ENCODE data around the gene ENAH. TPM values are rescaled to one million over a fixed set of nuclear protein-coding genes. Genes with fewer than 3 reads are reported as not detected.

Gene ENAH
- total and polyA plus RNA-seq, 9 of the 15 experiments (the other 6 are each of a cell fraction or from before 2014, with no cell fraction given), result 0.03 to 1.2 (median 0.15) TPM

DNA sequence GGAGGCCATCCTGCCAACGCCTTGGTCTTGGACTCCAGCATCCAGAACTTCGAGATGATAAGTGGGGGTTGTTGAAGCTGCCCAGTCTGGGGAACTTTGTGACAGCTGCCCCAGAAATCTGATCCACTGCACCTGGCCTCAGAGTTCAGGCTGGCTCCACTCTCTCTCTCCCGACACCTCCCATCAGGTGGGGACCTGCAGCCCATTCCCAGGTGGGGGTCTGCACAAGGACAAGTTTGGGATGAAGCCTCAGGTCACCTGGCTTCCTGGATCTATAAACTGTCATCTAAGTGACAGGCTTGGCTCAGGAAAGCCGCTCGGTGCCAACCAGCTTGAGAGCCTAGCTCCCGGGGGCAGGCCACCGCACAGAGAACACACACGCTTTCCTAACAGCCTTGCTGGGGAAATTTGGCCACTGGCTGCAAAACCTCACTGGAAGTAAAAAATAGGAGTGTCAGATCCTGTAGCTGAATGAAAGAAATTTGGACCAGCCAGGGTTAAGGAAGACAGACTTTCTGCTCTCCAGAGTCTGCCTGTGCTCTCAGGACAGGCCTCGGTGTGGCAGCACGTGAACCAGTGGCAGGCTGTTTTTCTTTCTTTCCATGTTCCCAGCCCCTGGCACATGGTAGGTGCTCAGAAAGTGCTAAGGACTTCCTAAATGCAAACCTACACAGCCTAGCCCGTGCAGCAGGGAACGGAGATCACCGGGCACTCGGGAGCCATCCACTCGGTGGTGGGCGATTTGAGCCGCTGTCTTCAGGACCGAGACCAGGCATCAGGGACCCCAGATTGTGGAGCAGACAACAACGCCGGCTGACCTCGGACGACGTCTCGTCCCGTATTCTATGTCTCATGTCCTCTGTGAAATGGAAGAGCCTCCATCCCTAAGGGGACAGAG lies 182.5 kb downstream of the ENAH start:
- ChIA-PET CTCF (ENCODE audit: low intra/inter-chr PET ratio) (no interaction called here), POLR2A (interaction anchor here (0.6 to 1.4 kb wide), 3 partner anchors 9 to 502 kb away, joined by 3 to 4 read pairs (median 3); no protein-coding TSS in a partner anchor)
- Histone ChIP-seq H3K9me1 (ENCODE audit: control insufficient read depth, insufficient read depth, low read length) (no peaks in the 10 kb centered on the region), H2AFZ (ENCODE audit: low read depth, low read length) (peak overlapping the region; percentile 43; the same call in 1 of the 2 replicates), H3K79me2 (ENCODE audit: control insufficient read depth, insufficient read depth, low read length) (no peaks in the 10 kb centered on the region), H3K4me3 (no peak overlapping the region), H3K9ac (ENCODE audit: insufficient read depth in 1 of 2, low read depth in 2 of 2, low read length in 2 of 2) (peak overlapping the region in 1 of 2 experiments; percentile 37; a peak in 1 of 4 replicates), H3K4me2 (ENCODE audit: insufficient read depth, low read length) (no peak overlapping the region), H3K27ac (ENCODE audit: extremely low read depth, low read depth, low read length) (no peak overlapping the region), H4K20me1 (replicated peaks; ENCODE audit: control insufficient read depth, insufficient read depth, low read length) (no peaks in the 10 kb centered on the region), H3K27me3 (ENCODE audit: control insufficient read depth in 2 of 2, insufficient read depth in 2 of 2, low read length in 2 of 2) (no peaks in the 10 kb centered on the region), H3K9me3 (replicated peaks; ENCODE audit: control insufficient read depth, insufficient read depth, low read depth, low read length) (no peaks in the 10 kb centered on the region), H3K4me1 (replicated peaks in 1 of 2; ENCODE audit: control insufficient read depth in 2 of 2, insufficient read depth in 2 of 2, low read length in 2 of 2) (peaks cover 8 to 28% of the 10 kb centered on the region in 2 experiments; a peak in 3 of 5 replicates), H3K36me3 (ENCODE audit: control insufficient read depth, insufficient read depth, low read length) (no peaks in the 10 kb centered on the region)
- intact Hi-C loops (cut with micrococcal nuclease) (no loop called here), in situ Hi-C loops (cut with MboI) (loop anchor here (10.0 kb wide), 3 partner anchors 374 to 724 kb away; no protein-coding TSS in a partner anchor)
- 48% methylated on average over 25 of the region's 25 CpGs for WGBS (ENCODE audit: insufficient coverage, low coverage, missing lambda C conversion rate)
- ATAC-seq, result no peak
- BruUV-seq (replicated peaks), result no TSS peak
- no peak for FAIRE-seq
- TF ChIP-seq ZNF124 (CRISPR knock-in tag; IDR thresholded peaks at IDR 0.05), result no peak
- no peak for TF ChIP-seq ZNF311 (CRISPR knock-in tag; IDR thresholded peaks at IDR 0.05)
- TF ChIP-seq KLF10 (CRISPR knock-in tag; IDR thresholded peaks at IDR 0.05), result no peak
- TF ChIP-seq, protein P1, sequence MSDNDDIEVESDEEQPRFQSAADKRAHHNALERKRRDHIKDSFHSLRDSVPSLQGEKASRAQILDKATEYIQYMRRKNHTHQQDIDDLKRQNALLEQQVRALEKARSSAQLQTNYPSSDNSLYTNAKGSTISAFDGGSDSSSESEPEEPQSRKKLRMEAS (CRISPR knock-in tag; IDR thresholded peaks at IDR 0.05), result 0 out of 2 replicates have a peak, but pooled peaks have one; percentile 36
- no peak for TF ChIP-seq SMAD2 (IDR thresholded peaks at IDR 0.05; ENCODE audit: low read depth, low read length)
- TF ChIP-seq, protein P2, sequence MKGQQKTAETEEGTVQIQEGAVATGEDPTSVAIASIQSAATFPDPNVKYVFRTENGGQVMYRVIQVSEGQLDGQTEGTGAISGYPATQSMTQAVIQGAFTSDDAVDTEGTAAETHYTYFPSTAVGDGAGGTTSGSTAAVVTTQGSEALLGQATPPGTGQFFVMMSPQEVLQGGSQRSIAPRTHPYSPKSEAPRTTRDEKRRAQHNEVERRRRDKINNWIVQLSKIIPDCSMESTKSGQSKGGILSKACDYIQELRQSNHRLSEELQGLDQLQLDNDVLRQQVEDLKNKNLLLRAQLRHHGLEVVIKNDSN (CRISPR knock-in tag; IDR thresholded peaks at IDR 0.05), result 0 out of 2 replicates have a peak, but pooled peaks have one; percentile 11
- no peak for DNase-seq (ENCODE audit: extremely low read depth in 1 of 4, low spot score in 3 of 4)
